Naive B cell (primary cell): ENCODE data around the gene PROK2. TPM values are rescaled to one million over a fixed set of nuclear protein-coding genes. Genes with fewer than 3 reads are reported as not detected.

Experiments used
- ATAC-seq, 2 donors: fragments of 150-1000 bp; cut with Tn5 transposase; 2 replicates each; pipeline ENCODE4 v1.10.0; 2021; ENCODE audit warnings: low read depth in 2 of 2, mild to moderate bottlenecking in 2 of 2, moderate library complexity in 2 of 2
- DNase-seq: peaks from one replicate; pipeline ENCODE4 v3.0.0; 2022
- H3K27ac Mint-ChIP-seq, 6 donors: one replicate each; pipeline ENCODE4 v1.8.0; 2020 to 2022; ENCODE audit warnings: mild to moderate bottlenecking in 6 of 6, mixed read lengths in 6 of 6, moderate library complexity in 5 of 6, inconsistent platforms in 2 of 6
- H3K27me3 Mint-ChIP-seq, 3 donors: one replicate each; pipeline ENCODE4 v1.8.0; 2021 to 2022; ENCODE audit warnings: mixed read lengths in 3 of 3, mild to moderate bottlenecking in 1 of 3
- H3K36me3 Mint-ChIP-seq, 2 donors: one replicate each; pipeline ENCODE4 v1.8.0; 2020 to 2022; ENCODE audit warnings: mixed read lengths in 2 of 2, inconsistent platforms in 1 of 2, mild to moderate bottlenecking in 1 of 2
- H3K4me1 Mint-ChIP-seq, 3 donors: one replicate each; pipeline ENCODE4 v1.8.0; 2020 to 2022; ENCODE audit warnings: mixed read lengths in 3 of 3, inconsistent platforms in 1 of 3, mild to moderate bottlenecking in 1 of 3, moderate library complexity in 1 of 3
- H3K4me3 Mint-ChIP-seq, 8 donors: one replicate each; pipeline ENCODE4 v1.8.0; 2020 to 2022; ENCODE audit warnings: mild to moderate bottlenecking in 8 of 8, mixed read lengths in 8 of 8, moderate library complexity in 8 of 8, inconsistent platforms in 2 of 8
- H3K9me3 Mint-ChIP-seq, 7 donors: one replicate each; pipeline ENCODE4 v1.8.0; 2020 to 2022; ENCODE audit warnings: mixed read lengths in 7 of 7, mild to moderate bottlenecking in 5 of 7, inconsistent platforms in 2 of 7, moderate library complexity in 1 of 7
- polyA plus RNA-seq, 6 donors: library from polyadenylated mRNA; unstranded; fragments of 300-500 nt; fragmentation: Illumina TruSeq; gene quantifications; one replicate each; pipeline ENCODE4 v1.2.3, GENCODE V29; 2021; ENCODE audit warnings: low read depth in 6 of 6

The PROK2 gene
- polyA plus RNA-seq, 6 donors from 2014 or later = 0.40 to 0.55 (median 0.49) TPM; not detected in 3

DNA sequence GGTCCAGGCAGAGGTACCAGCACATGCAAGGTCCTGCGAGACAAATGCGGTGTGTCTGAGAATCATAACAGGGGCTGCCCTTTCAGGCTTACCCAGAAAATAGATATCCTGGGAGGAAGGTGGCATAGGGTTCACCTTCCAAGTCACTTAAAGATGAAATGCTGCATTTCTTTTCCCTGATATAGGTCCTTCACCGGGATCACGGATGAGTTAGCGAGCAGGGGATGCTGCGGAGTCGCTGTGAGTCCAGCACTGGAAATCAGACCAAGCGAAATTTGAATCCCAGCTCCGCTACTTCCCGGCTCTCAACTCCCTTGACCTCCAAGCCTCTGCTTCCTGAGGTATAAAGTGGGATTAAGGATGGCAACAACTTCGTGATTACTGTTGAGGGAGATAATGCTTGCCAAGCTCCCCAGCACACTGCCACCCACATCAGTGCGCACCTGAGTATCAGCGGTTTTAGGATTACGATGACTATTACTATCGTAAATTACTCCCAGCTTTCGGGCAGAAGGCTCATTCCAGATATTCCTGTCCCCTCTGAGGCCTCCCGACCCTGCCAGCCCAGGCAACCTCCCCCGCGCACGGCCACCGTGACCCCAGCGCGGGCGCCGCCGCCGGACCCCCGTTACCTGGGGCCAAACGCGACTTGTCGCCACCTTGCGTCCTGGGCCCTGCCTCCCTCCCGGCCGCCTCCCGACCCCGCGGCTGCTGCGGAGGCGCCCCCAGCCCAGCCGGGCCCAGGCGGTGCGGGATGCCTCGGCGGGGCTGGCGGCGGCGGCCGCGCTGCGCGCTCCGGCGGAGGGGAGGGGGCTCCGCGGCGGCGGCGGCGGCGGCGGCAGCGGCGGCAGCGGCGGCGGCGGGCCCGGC lies 31.9 kb downstream of the PROK2 start:
- H3K4me1 Mint-ChIP-seq = peaks cover 0 to 7% (median 3%) of the 10 kb centered on the region in 3 donors
- peaks cover 0 to 1% (median 0%) of the 10 kb centered on the region in 7 donors for H3K9me3 Mint-ChIP-seq
- peak overlapping the region; percentile 32 to 75 (median 64) for H3K4me3 Mint-ChIP-seq
- peaks cover 56 to 67% (median 65%) of the 10 kb centered on the region in 3 donors for H3K27me3 Mint-ChIP-seq
- no peak for ATAC-seq
- no peaks in the 10 kb centered on the region for H3K36me3 Mint-ChIP-seq
- H3K27ac Mint-ChIP-seq = peak overlapping the region in 1 of 6 donors; percentile 28
- no peak for DNase-seq

DNA sequence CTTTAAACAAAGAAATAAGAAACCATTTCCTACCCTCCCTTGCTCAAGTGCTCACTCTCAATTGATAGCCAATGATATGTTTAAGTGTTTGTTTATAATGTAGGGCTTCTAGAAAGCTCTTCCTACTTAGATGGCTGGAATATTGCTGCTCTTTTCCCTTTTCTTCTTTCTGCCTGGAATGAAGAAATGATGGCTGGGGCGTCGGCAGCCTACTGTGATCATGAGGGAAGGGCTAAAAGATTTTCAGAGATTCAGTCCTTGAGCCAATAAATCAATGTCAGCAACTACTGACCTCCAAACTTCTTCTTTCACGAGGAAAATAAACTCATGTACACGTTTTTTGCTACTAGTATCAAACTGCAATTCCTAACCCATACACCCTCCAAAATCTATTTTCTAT lies 33.3 kb downstream of the PROK2 start:
- Mint-ChIP-seq H3K27me3 (peaks cover 54 to 61% (median 57%) of the 10 kb centered on the region in 3 donors), H3K4me3 (peak overlapping the region in 1 of 8 donors; percentile 16), H3K36me3 (no peaks in the 10 kb centered on the region), H3K9me3 (peaks cover 0 to 3% (median 0%) of the 10 kb centered on the region in 7 donors), H3K4me1 (peaks cover 0 to 7% (median 3%) of the 10 kb centered on the region in 3 donors), H3K27ac (no peak overlapping the region)
- ATAC-seq = no peak
- DNase-seq = no peak

DNA sequence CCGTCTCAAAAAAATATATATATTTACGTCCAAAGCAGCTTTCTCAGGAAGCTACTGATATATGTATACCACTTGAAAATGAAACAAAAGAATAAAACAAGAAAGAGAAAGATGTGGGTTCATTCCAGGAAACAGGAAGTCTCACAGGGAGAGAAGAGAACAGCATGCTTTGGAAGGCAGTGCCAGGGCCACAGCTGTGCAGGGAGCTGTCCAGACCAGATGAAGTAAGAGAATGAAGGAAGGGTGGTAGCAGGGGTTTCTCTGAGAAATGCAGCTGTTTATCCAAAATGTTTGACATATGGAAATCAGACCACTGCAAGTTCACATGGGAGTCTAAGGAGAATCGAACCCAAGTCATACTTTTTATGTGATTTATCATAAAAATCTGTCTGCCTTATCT lies 40.2 kb downstream of the PROK2 start:
- ATAC-seq = no peak
- Mint-ChIP-seq H3K4me1 (no peaks in the 10 kb centered on the region), H3K27me3 (peaks cover 14 to 19% (median 17%) of the 10 kb centered on the region in 3 donors), H3K4me3 (no peak overlapping the region), H3K27ac (no peak overlapping the region), H3K36me3 (peaks cover 0 to 18% of the 10 kb centered on the region in 2 donors), H3K9me3 (peaks cover 8 to 58% (median 38%) of the 10 kb centered on the region in 7 donors)
- no peak for DNase-seq

DNA sequence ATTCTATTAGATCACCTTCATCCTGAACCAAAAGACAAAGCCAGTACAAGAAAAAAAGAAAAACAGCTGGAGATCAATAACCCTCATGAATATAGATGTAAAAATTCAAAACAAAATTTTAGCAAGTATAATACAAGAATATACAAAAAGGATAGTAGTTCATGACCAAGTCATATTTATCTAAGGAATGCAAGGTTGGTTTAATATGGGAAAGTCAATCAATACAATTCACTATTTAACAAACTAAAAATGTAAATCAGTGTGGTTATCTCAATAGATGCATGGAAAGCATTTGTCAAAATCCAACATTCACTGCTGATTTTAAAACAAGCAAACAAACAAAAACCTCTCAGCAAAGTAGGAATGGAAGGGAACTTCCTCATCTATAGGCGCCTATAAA lies 42.3 kb downstream of the PROK2 start:
- H3K4me3 Mint-ChIP-seq = no peak overlapping the region
- ATAC-seq = no peak
- peaks cover 0 to 19% of the 10 kb centered on the region in 2 donors for H3K36me3 Mint-ChIP-seq
- peaks cover 8 to 65% (median 40%) of the 10 kb centered on the region in 7 donors for H3K9me3 Mint-ChIP-seq
- no peak overlapping the region for H3K27ac Mint-ChIP-seq
- H3K27me3 Mint-ChIP-seq = peaks cover 14 to 24% (median 23%) of the 10 kb centered on the region in 3 donors
- no peaks in the 10 kb centered on the region for H3K4me1 Mint-ChIP-seq
- no peak for DNase-seq

DNA sequence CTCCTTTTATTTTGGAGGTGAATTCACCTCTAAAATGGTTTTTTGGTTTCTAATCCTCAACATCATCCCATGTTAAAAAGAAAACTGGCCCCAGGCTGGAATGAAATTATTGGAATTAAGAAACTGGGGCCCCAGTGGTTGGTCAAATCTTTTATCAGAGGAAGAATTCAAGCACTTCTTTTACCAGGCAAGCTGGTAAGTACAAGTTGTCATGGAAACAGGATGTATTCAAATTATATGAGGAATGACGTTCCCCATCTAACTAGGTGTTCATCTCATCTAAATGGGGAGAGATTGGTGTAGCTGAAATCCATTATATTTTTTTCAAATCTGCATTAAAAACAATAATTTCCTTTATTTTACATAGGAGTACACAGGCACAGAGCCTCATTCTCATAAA lies 50.1 kb downstream of the PROK2 start:
- no peak overlapping the region for H3K27ac Mint-ChIP-seq
- peaks cover 2 to 17% (median 5%) of the 10 kb centered on the region in 7 donors for H3K9me3 Mint-ChIP-seq
- peaks cover 0 to 6% (median 4%) of the 10 kb centered on the region in 3 donors for H3K4me1 Mint-ChIP-seq
- ATAC-seq (no peak), DNase-seq (no peak)
- H3K27me3 Mint-ChIP-seq = peaks cover 31 to 52% (median 36%) of the 10 kb centered on the region in 3 donors
- peaks cover 0 to 15% of the 10 kb centered on the region in 2 donors for H3K36me3 Mint-ChIP-seq
- H3K4me3 Mint-ChIP-seq = no peak overlapping the region

DNA sequence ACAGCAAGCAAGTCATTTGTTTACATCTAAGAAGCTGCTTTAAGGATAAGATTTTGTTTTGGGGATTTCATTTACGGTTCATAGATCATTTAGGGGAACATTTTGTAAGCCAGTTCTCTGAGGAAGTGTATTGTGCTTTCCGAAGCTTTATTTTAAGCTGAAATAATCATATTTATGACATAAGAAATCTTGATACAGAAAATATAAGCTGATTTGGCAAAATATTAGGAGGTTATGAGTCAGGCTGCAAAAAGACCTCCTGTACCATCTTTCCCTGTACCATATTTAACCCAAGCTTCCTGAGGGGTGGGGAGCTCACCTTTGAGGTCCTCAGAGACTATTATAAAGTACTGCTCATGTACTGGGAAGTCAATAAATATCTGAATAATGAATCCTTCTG lies 51.6 kb downstream of the PROK2 start:
- no peak for ATAC-seq

DNA sequence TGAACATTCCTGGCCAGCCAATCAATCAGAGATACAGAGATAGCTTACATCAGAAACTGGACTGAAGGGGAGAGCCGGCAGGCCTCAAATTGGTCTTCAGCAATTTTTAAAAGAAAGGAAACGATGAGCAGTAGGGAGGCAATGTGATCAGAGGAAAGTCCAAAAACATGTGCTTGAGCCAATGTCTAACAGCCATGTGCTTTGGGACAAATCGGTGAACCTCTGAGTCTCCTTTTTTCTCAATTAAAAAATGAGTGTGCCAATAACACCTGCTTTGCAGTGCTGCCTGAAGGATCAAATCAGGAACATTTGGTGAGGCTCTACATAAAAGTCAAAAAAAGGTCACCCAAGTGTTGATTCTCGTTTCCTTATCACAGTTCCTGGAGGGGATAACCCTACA lies 52.3 kb downstream of the PROK2 start:
- peaks cover 20 to 40% (median 25%) of the 10 kb centered on the region in 3 donors for H3K27me3 Mint-ChIP-seq
- peaks cover 0 to 14% of the 10 kb centered on the region in 2 donors for H3K36me3 Mint-ChIP-seq
- H3K27ac Mint-ChIP-seq = peak overlapping the region in 1 of 6 donors; percentile 21
- peaks cover 0 to 10% (median 4%) of the 10 kb centered on the region in 7 donors for H3K9me3 Mint-ChIP-seq
- peaks cover 0 to 8% (median 8%) of the 10 kb centered on the region in 3 donors for H3K4me1 Mint-ChIP-seq
- H3K4me3 Mint-ChIP-seq = no peak overlapping the region
- ATAC-seq = no peak
- no peak for DNase-seq

More for the DNA sequence above, 51.6 kb downstream of the PROK2 start:
- Mint-ChIP-seq H3K9me3 (peaks cover 2 to 17% (median 5%) of the 10 kb centered on the region in 7 donors), H3K27me3 (peaks cover 26 to 42% (median 27%) of the 10 kb centered on the region in 3 donors), H3K36me3 (peaks cover 0 to 15% of the 10 kb centered on the region in 2 donors), H3K27ac (no peak overlapping the region), H3K4me3 (no peak overlapping the region), H3K4me1 (peaks cover 0 to 8% (median 8%) of the 10 kb centered on the region in 3 donors)
- DNase-seq = no peak

DNA sequence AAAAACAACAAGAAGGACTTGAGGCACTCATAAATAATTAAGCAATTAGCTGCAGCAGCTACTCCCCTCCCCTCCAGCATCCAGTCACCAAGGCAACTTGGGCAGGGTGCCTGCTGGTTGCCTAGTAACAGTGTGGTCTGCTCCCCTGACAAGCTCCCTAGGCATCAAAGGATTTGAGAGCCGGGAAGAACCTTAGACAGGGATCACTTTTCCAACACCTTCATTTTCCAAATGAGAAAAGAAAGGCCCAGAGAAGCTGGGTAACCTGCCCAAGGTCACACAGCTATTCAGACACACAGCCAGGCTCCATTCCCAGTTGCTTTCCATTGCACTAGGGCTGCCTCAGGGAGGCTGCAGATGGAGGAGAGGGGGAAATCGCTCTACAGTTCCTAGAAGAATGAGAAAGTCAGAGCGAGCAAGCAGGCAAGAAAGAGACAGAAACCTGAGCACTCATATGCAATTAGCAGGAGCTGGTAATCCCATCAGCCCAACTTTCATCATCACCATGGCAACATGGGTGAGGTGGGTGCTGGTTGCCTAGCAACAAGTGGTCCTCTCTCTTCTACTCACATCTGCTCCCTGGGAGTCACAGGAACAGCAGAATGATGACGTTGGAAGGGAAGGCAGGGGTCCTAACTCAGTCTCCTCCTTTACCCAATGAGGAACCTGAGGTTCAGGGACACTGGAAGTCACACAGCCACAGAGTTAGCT lies 56.2 kb downstream of the PROK2 start:
- peaks cover 0 to 7% of the 10 kb centered on the region in 2 donors for H3K36me3 Mint-ChIP-seq
- DNase-seq (no peak), ATAC-seq (no peak)
- no peak overlapping the region for H3K27ac Mint-ChIP-seq
- peaks cover 17 to 28% (median 26%) of the 10 kb centered on the region in 3 donors for H3K4me1 Mint-ChIP-seq
- H3K4me3 Mint-ChIP-seq = peak overlapping the region in 1 of 8 donors; percentile 32
- H3K9me3 Mint-ChIP-seq = no peaks in the 10 kb centered on the region
- H3K27me3 Mint-ChIP-seq = peaks cover 8 to 21% (median 8%) of the 10 kb centered on the region in 3 donors

DNA sequence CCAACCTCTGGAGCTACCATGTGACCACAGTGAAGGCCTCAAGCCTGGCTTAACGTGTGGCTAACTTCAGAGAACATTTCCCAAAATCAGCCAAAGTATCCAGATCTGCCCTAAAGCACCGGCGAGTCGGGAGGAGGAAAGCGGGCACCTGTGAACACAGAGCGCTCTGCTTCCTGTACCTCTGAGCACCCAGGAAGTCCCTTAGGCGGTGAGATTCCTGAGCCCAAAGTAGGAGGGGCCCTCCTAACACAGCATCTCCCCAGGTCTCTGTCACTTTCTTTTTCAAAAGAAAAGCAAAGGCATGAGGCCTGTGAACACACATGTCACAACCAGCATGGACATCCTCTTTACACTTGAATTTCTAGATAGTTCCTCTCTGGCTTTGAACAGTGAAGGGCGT lies 58.8 kb downstream of the PROK2 start:
- peaks cover 0 to 7% of the 10 kb centered on the region in 2 donors for H3K36me3 Mint-ChIP-seq
- ATAC-seq (no peak), DNase-seq (no peak)
- peak overlapping the region; percentile 76 to 93 (median 86) for H3K4me3 Mint-ChIP-seq
- H3K9me3 Mint-ChIP-seq = no peaks in the 10 kb centered on the region
- H3K4me1 Mint-ChIP-seq = peaks cover 36 to 43% (median 40%) of the 10 kb centered on the region in 3 donors
- H3K27me3 Mint-ChIP-seq = peaks cover 4 to 16% (median 8%) of the 10 kb centered on the region in 3 donors
- peak overlapping the region; percentile 2 to 75 (median 29) for H3K27ac Mint-ChIP-seq

DNA sequence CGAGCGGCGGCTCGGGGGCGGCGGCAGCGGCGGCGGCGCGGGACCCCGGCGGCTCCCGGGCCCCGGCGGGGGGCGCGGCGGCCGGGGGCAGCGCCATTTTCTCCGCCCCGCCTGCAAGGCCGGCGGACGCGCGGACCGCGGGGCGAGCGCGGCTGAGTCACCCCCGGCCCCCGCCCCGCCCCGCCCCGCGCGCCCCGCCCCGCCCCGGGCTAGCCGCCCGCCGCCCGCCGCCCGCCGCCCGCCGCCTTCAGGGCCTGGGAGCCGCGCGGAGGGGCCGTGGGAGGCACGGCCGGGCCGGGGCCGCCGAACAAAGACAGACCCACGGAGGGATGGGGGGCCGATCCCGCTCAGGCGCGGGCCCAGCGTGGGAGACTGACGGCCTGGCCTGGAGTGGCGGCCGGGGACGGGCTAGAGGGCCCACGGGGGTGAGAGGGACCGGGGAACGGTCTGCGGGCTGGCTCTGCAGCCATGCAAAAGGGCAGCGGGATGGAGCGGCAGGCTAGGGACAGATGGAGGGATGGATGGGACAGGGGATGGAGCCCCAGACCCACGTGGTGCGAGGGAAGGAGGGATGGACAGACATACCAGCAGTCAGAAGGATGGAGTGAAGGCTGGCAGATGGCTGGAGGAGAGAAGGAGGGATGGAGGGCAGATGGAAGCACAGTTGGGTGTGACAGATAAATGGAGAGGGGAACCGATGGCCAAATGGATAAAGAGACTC lies 59.5 kb downstream of the PROK2 start, which contains the start of gene EIF4E3:
Gene EIF4E3 (minus strand): TSS at position 132 of the 721 bp plus-strand sequence. CDS start 35 bp downstream, at position 97.
- DNase-seq (peak; percentile 39), ATAC-seq (peak; percentile 54 to 60)
- Mint-ChIP-seq H3K36me3 (peaks cover 0 to 7% of the 10 kb centered on the region in 2 donors), H3K9me3 (no peaks in the 10 kb centered on the region), H3K4me1 (peaks cover 36 to 43% (median 37%) of the 10 kb centered on the region in 3 donors), H3K4me3 (peak within 1 kb of the TSS; percentile 85 to 95 (median 91)), H3K27me3 (peaks cover 4 to 16% (median 15%) of the 10 kb centered on the region in 3 donors), H3K27ac (peak within 1 kb of the TSS; percentile 16 to 79 (median 42))

DNA sequence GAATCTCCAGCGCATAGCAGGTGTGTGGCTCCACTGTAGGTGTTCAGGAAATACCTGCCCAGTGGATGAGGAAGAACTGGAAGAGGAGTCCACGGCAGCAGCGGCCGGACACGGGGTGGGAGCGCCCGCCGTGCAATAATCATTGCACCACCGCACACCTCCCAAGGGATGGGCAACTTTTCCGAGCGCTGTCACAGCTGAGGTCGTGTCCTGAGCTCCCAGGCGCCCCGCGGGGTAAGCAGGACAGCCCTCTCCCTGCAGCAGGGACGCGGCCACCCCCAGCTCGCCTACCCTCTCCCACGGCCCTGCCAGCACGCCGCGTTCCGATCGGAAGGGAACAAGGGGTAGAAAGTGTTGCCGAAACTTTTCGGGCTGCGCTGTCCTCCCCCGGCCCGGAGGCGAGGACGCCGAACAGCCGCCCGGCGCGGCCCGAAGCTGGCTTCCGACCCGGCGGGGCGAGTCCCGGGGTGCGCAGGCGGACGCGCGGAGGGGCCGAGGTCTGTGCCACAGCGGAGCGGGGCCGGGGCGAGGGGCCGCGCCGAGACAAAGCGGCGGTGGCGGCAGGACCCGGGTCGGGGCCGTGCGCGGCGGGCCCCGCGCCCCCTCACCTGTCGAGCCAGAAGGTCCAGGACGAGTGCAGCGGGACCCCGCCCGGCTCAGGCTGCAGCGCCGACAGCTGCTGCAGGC lies 60.2 kb downstream of the PROK2 start:
- peaks cover 33 to 38% (median 36%) of the 10 kb centered on the region in 3 donors for H3K4me1 Mint-ChIP-seq

DNA sequence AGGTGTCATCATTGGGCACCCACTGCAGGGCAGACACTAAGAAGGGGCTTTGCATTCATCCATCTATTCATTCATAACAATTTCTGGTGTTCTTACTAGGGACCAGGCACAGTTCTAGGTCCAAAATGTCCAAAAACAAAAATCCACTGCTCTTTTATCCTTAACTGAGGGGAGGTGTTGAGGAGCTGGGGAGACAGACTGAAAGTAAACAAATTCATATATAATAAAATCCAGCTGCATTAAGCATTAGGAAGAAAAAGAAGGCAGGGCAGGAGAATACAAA lies 60.8 kb downstream of the PROK2 start:
- peaks cover 35 to 37% (median 36%) of the 10 kb centered on the region in 3 donors for H3K4me1 Mint-ChIP-seq

More for the DNA sequence above, 60.2 kb downstream of the PROK2 start:
- ATAC-seq (peak; percentile 53 to 56), DNase-seq (peak; percentile 42)
- Mint-ChIP-seq H3K36me3 (peaks cover 0 to 7% of the 10 kb centered on the region in 2 donors), H3K4me3 (peak overlapping the region; percentile 84 to 95 (median 91)), H3K27ac (peak overlapping the region in 3 of 6 donors; percentile 38 to 79 (median 76)), H3K9me3 (no peaks in the 10 kb centered on the region), H3K27me3 (peaks cover 4 to 20% (median 17%) of the 10 kb centered on the region in 3 donors)

More for the DNA sequence above, 60.8 kb downstream of the PROK2 start:
- Mint-ChIP-seq H3K4me3 (peak overlapping the region; percentile 84 to 95 (median 91)), H3K9me3 (no peaks in the 10 kb centered on the region), H3K36me3 (peaks cover 0 to 7% of the 10 kb centered on the region in 2 donors), H3K27ac (peak overlapping the region in 4 of 6 donors; percentile 28 to 79 (median 59)), H3K27me3 (peaks cover 4 to 27% (median 22%) of the 10 kb centered on the region in 3 donors)
- no peak for ATAC-seq
- no peak for DNase-seq
